PFSK-1 (cell line): Measurements from ENCODE around the gene TMEM272.

Experiments used
- POLR2AphosphoS5 ChIP-seq: IDR thresholded peaks from 2 replicates; pipeline ENCODE4 v1.6.1; 2012; ENCODE audit warnings: low read depth, mild to moderate bottlenecking, control low read depth, low read length, moderate library complexity
- SIN3A ChIP-seq: IDR thresholded peaks from 2 replicates; pipeline ENCODE4 v1.6.1; 2012; ENCODE audit warnings: mild to moderate bottlenecking, low read length, moderate library complexity, borderline replicate concordance; ENCODE audit not compliant: insufficient read depth
- TAF1 ChIP-seq: IDR thresholded peaks from 2 replicates; pipeline ENCODE4 v1.6.1; 2012; ENCODE audit warnings: low read length, control low read depth, borderline replicate concordance; ENCODE audit not compliant: insufficient read depth
- TF ChIP-seq, protein P1 (sequence below), 2 experiments: IDR thresholded peaks; 2 replicates each; pipeline versions ENCODE4 v1.6.1 to v1.8.0; 2011 to 2012; ENCODE audit warnings: low read depth in 2 of 2, low read length in 2 of 2, control low read depth in 1 of 2, inconsistent platforms in 1 of 2, mild to moderate bottlenecking in 1 of 2, moderate library complexity in 1 of 2; ENCODE audit not compliant: insufficient read depth in 1 of 2

DNA sequence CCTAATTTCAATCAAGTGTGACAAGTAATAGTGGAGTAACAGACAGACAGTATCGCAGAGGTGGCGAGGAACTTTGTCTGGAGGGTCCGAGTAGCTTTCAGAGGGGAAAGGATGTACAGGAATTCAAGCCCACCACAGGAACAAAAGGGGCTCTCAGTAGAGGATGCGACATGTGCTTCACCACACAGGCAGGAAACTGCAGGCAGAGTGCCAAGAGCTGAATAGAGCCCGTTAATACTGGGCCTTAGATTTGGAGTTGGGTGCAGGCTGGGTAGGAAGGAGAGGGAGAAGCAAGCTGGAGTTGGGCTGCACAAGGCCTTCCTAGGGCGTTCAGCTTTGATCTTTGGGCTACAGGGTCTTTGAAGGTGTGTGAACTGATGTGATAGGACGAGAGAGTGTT is 18.0 kb upstream of the TMEM272 start:
- TF ChIP-seq SIN3A (no peak), POLR2AphosphoS5 (no peak), TAF1 (no peak)
- TF ChIP-seq, protein P1, sequence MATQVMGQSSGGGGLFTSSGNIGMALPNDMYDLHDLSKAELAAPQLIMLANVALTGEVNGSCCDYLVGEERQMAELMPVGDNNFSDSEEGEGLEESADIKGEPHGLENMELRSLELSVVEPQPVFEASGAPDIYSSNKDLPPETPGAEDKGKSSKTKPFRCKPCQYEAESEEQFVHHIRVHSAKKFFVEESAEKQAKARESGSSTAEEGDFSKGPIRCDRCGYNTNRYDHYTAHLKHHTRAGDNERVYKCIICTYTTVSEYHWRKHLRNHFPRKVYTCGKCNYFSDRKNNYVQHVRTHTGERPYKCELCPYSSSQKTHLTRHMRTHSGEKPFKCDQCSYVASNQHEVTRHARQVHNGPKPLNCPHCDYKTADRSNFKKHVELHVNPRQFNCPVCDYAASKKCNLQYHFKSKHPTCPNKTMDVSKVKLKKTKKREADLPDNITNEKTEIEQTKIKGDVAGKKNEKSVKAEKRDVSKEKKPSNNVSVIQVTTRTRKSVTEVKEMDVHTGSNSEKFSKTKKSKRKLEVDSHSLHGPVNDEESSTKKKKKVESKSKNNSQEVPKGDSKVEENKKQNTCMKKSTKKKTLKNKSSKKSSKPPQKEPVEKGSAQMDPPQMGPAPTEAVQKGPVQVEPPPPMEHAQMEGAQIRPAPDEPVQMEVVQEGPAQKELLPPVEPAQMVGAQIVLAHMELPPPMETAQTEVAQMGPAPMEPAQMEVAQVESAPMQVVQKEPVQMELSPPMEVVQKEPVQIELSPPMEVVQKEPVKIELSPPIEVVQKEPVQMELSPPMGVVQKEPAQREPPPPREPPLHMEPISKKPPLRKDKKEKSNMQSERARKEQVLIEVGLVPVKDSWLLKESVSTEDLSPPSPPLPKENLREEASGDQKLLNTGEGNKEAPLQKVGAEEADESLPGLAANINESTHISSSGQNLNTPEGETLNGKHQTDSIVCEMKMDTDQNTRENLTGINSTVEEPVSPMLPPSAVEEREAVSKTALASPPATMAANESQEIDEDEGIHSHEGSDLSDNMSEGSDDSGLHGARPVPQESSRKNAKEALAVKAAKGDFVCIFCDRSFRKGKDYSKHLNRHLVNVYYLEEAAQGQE (IDR thresholded peaks at IDR 0.05; ENCODE audit: insufficient read depth in 1 of 2, low read depth in 2 of 2, low read length in 2 of 2): no peak
